ENCODE results near the gene YEATS2.

Gene YEATS2

GRCh38 chr3:183800243-183800863 lies 102.8 kb downstream of the YEATS2 start:
- DNase-seq (ENCODE audit: low spot score) = no peak
- no peaks in the 10 kb centered on the region for H3K9me3 Mint-ChIP-seq
- peaks cover 61% of the 10 kb centered on the region for H3K36me3 Mint-ChIP-seq (ENCODE audit: low read depth)
- H3K4me1 Mint-ChIP-seq (ENCODE audit: low read depth) = no peaks in the 10 kb centered on the region
- peak overlapping the region; percentile 34 for H3K27ac Mint-ChIP-seq
- H3K27me3 Mint-ChIP-seq (ENCODE audit: low read depth) = no peaks in the 10 kb centered on the region
- no peak overlapping the region for H3K4me3 Mint-ChIP-seq

- H3K9me3 Mint-ChIP-seq = no peaks in the 10 kb centered on the region
- no peak overlapping the region for H3K27ac Mint-ChIP-seq
- DNase-seq (ENCODE audit: low spot score) = no peak
- no peaks in the 10 kb centered on the region for H3K4me1 Mint-ChIP-seq (ENCODE audit: low read depth)
- no peak overlapping the region for H3K4me3 Mint-ChIP-seq
- H3K27me3 Mint-ChIP-seq (ENCODE audit: low read depth) = no peaks in the 10 kb centered on the region
- H3K36me3 Mint-ChIP-seq (ENCODE audit: low read depth) = peaks cover 61% of the 10 kb centered on the region
Observed at GRCh38 chr3:183801601-183802000, 104.0 kb downstream of the YEATS2 start.

GRCh38 chr3:183802989-183803388 lies 105.4 kb downstream of the YEATS2 start:
- no peak for DNase-seq (ENCODE audit: low spot score)
- Mint-ChIP-seq H3K27me3 (ENCODE audit: low read depth) (no peaks in the 10 kb centered on the region), H3K9me3 (no peaks in the 10 kb centered on the region), H3K4me1 (ENCODE audit: low read depth) (no peaks in the 10 kb centered on the region), H3K27ac (no peak overlapping the region), H3K36me3 (ENCODE audit: low read depth) (peaks cover 65% of the 10 kb centered on the region), H3K4me3 (no peak overlapping the region)

- no peak overlapping the region for H3K27ac Mint-ChIP-seq
- H3K9me3 Mint-ChIP-seq = no peaks in the 10 kb centered on the region
- no peak overlapping the region for H3K4me3 Mint-ChIP-seq
- peaks cover 55% of the 10 kb centered on the region for H3K36me3 Mint-ChIP-seq (ENCODE audit: low read depth)
- no peaks in the 10 kb centered on the region for H3K27me3 Mint-ChIP-seq (ENCODE audit: low read depth)
- no peaks in the 10 kb centered on the region for H3K4me1 Mint-ChIP-seq (ENCODE audit: low read depth)
- DNase-seq (ENCODE audit: low spot score) = no peak
Observed at GRCh38 chr3:183807209-183807728, 109.7 kb downstream of the YEATS2 start.

- H3K36me3 Mint-ChIP-seq (ENCODE audit: low read depth) = peaks cover 52% of the 10 kb centered on the region
- no peak overlapping the region for H3K27ac Mint-ChIP-seq
- no peaks in the 10 kb centered on the region for H3K9me3 Mint-ChIP-seq
- H3K27me3 Mint-ChIP-seq (ENCODE audit: low read depth) = no peaks in the 10 kb centered on the region
- DNase-seq (ENCODE audit: low spot score) = no peak
- H3K4me3 Mint-ChIP-seq = no peak overlapping the region
- no peaks in the 10 kb centered on the region for H3K4me1 Mint-ChIP-seq (ENCODE audit: low read depth)
Observed at GRCh38 chr3:183807881-183808280, 110.3 kb downstream of the YEATS2 start.

GRCh38 chr3:183808355-183808754 lies 110.8 kb downstream of the YEATS2 start:
- H3K4me1 Mint-ChIP-seq (ENCODE audit: low read depth) = no peaks in the 10 kb centered on the region
- no peak for DNase-seq (ENCODE audit: low spot score)
- no peaks in the 10 kb centered on the region for H3K9me3 Mint-ChIP-seq
- H3K27ac Mint-ChIP-seq = no peak overlapping the region
- no peak overlapping the region for H3K4me3 Mint-ChIP-seq
- no peaks in the 10 kb centered on the region for H3K27me3 Mint-ChIP-seq (ENCODE audit: low read depth)
- peaks cover 50% of the 10 kb centered on the region for H3K36me3 Mint-ChIP-seq (ENCODE audit: low read depth)

- Mint-ChIP-seq H3K27ac (no peak overlapping the region), H3K9me3 (no peaks in the 10 kb centered on the region), H3K27me3 (ENCODE audit: low read depth) (no peaks in the 10 kb centered on the region), H3K4me1 (ENCODE audit: low read depth) (peaks cover under 1% of the 10 kb centered on the region), H3K36me3 (ENCODE audit: low read depth) (peaks cover 43% of the 10 kb centered on the region), H3K4me3 (no peak overlapping the region)
- DNase-seq (ENCODE audit: low spot score) = no peak
Observed at GRCh38 chr3:183809270-183809669, 111.7 kb downstream of the YEATS2 start.

- Mint-ChIP-seq H3K27ac (no peak overlapping the region), H3K4me1 (ENCODE audit: low read depth) (peaks cover 10% of the 10 kb centered on the region), H3K4me3 (no peak overlapping the region), H3K27me3 (ENCODE audit: low read depth) (no peaks in the 10 kb centered on the region), H3K9me3 (no peaks in the 10 kb centered on the region), H3K36me3 (ENCODE audit: low read depth) (peaks cover 40% of the 10 kb centered on the region)
- DNase-seq (ENCODE audit: low spot score) = no peak
Observed at GRCh38 chr3:183810643-183811594, 113.3 kb downstream of the YEATS2 start.

GRCh38 chr3:183811638-183812037 lies 114.0 kb downstream of the YEATS2 start:
- Mint-ChIP-seq H3K4me1 (ENCODE audit: low read depth) (peaks cover 13% of the 10 kb centered on the region), H3K36me3 (ENCODE audit: low read depth) (peaks cover 36% of the 10 kb centered on the region), H3K27me3 (ENCODE audit: low read depth) (no peaks in the 10 kb centered on the region), H3K27ac (no peak overlapping the region), H3K9me3 (no peaks in the 10 kb centered on the region), H3K4me3 (no peak overlapping the region)
- no peak for DNase-seq (ENCODE audit: low spot score)

- Mint-ChIP-seq H3K27ac (no peak overlapping the region), H3K36me3 (ENCODE audit: low read depth) (peaks cover 25% of the 10 kb centered on the region), H3K4me1 (ENCODE audit: low read depth) (peaks cover 13% of the 10 kb centered on the region), H3K27me3 (ENCODE audit: low read depth) (no peaks in the 10 kb centered on the region), H3K9me3 (no peaks in the 10 kb centered on the region), H3K4me3 (no peak overlapping the region)
- no peak for DNase-seq (ENCODE audit: low spot score)
Observed at GRCh38 chr3:183812761-183813445, 115.3 kb downstream of the YEATS2 start.

- H3K27ac Mint-ChIP-seq = peak overlapping the region; percentile 76
- no peak for DNase-seq (ENCODE audit: low spot score)
- H3K4me1 Mint-ChIP-seq (ENCODE audit: low read depth) = peaks cover 13% of the 10 kb centered on the region
- H3K27me3 Mint-ChIP-seq (ENCODE audit: low read depth) = no peaks in the 10 kb centered on the region
- no peak overlapping the region for H3K4me3 Mint-ChIP-seq
- peaks cover 17% of the 10 kb centered on the region for H3K36me3 Mint-ChIP-seq (ENCODE audit: low read depth)
- no peaks in the 10 kb centered on the region for H3K9me3 Mint-ChIP-seq
Observed at GRCh38 chr3:183814240-183814639, 116.6 kb downstream of the YEATS2 start.

- H3K27ac Mint-ChIP-seq = peak overlapping the region; percentile 45
- H3K9me3 Mint-ChIP-seq = no peaks in the 10 kb centered on the region
- H3K36me3 Mint-ChIP-seq (ENCODE audit: low read depth) = peaks cover 11% of the 10 kb centered on the region
- no peak for DNase-seq (ENCODE audit: low spot score)
- no peaks in the 10 kb centered on the region for H3K27me3 Mint-ChIP-seq (ENCODE audit: low read depth)
- peaks cover 13% of the 10 kb centered on the region for H3K4me1 Mint-ChIP-seq (ENCODE audit: low read depth)
- no peak overlapping the region for H3K4me3 Mint-ChIP-seq
Observed at GRCh38 chr3:183815563-183815940, 118.0 kb downstream of the YEATS2 start.

- DNase-seq (ENCODE audit: low spot score) = no peak
- Mint-ChIP-seq H3K4me1 (ENCODE audit: low read depth) (peaks cover 13% of the 10 kb centered on the region), H3K27ac (no peak overlapping the region), H3K9me3 (no peaks in the 10 kb centered on the region), H3K4me3 (no peak overlapping the region), H3K27me3 (ENCODE audit: low read depth) (no peaks in the 10 kb centered on the region), H3K36me3 (ENCODE audit: low read depth) (peaks cover 8% of the 10 kb centered on the region)
Observed at GRCh38 chr3:183815951-183816475, 118.4 kb downstream of the YEATS2 start.

Measured in T-helper 2 cell treated with Interferon-gamma antibody and Interleukin-4, amounts not matched to agents 5 μg/mL and 100 μg/mL, for 36 hours (primary cell).